Activated naive CD4-positive, alpha-beta T cell (primary cell): Measurements from ENCODE around the gene RAC2.
"Not testable (repeated sequence)": the region's sequence is repeated elsewhere in the genome, so short reads cannot be mapped to it uniquely, and the experiment has no call there.

Experiments used
- DNase-seq, 4 experiments: peaks; one replicate each; lab custom pipeline; 2025; lab: John Stamatoyannopoulos, UW

RAC2 gene

DNA sequence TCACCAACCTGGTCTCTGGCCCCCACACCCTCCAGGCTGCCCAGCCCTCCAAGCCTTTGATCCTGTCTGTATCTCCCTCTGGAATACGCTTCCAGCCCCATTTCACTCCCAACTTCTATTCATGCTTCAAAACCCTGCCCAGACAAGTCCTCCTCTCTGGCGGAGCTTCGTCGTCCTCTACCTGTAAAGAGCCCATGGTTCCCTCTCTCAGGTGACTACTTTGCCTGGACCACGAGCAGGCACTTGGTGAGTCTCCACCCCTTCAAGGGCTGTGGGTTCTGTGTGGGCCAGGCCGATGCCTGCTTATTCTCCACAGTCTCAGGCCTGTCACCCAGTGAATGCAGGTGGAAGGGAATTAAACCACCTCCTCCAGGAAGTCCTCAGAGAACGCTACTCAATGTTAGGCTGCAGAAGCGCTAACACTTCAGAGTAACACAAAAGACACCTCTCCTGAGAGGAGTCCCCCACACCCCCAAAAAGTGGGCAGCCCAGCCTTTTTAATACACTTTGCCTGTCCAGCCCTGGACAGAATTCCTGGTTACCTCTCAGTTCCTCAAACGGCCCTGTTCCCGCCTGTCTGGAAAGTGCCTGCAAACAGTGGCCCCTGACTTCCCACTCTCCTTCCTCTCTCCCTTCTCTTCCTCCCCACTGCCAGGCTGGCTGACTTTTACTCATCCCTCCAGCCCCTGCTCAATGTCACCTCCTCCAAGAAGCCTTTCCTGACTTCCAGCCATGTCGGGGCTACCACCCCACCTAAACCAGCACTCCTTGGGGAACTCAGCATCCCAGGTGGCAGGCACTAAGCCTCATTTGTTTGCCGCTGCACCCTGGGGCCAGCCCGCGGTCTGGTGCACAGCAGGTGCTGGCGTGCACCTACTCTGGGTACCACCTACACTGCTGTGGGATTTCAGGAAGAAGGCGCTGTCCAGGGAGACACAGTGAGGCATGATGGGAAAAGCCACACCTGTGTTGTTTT, 9.0 kb downstream of the RAC2 start:
- no peak for DNase-seq

DNA sequence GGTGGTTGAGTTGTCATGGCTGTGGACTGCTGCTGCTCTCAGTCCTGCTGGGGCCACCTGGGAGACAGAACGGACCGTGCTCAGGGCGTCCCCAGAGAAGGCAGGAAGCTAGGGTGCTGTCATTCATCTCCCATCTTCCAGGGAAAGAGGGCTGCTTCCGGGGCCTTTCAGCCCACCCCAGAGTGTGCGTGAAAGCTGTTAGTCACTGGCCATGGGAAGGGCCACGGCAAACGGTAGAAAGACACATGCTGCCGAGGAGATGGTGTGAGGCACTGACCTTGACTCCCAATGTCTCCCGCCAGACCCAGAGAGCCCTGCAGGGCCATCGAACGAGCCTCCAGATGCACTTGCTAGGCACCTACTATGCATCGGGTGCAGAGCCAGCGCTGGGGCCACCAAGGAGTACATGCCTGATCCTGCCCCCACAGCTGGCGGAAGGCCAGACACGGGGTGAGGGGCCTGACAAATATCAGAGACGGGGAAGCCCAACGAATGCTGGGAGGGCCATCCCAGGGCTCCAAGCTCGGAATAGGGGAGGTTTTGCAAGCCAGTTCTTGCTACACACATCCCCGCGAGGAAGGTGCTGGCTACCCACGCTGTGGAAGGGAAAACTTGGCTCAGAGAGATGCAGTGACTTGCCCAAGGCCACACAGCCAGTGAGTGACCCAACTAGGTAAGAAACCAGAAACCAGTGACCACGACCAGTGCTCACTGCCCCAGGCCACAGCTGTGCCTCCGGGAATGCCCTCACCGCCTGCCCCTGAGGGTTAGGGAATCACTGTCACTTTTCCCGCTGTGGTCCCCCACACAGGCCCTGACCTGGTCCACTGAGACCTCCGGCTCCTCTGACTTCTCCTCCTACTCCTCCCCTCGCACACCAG, 10.1 kb downstream of the RAC2 start:
- no peak for DNase-seq

DNA sequence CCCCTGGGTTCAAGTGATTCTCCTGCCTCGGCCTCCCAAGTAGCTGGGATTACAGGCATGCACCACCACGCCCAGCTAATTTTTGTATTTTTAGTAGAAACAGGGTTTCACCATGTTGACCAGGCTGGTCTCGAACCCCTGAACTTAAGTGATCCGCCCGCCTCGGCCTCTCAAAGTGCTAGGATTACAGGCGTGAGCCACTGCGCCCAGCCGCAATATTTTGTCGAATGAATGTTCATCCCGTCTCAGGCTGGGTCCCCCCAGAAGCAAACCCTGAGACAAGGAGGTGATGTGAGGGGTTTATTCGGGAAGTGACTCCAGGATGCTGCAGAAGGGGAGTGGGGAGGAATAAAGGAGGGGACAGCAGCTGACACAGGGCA, 10.7 kb downstream of the RAC2 start:
- DNase-seq: not testable (repeated sequence)

DNA sequence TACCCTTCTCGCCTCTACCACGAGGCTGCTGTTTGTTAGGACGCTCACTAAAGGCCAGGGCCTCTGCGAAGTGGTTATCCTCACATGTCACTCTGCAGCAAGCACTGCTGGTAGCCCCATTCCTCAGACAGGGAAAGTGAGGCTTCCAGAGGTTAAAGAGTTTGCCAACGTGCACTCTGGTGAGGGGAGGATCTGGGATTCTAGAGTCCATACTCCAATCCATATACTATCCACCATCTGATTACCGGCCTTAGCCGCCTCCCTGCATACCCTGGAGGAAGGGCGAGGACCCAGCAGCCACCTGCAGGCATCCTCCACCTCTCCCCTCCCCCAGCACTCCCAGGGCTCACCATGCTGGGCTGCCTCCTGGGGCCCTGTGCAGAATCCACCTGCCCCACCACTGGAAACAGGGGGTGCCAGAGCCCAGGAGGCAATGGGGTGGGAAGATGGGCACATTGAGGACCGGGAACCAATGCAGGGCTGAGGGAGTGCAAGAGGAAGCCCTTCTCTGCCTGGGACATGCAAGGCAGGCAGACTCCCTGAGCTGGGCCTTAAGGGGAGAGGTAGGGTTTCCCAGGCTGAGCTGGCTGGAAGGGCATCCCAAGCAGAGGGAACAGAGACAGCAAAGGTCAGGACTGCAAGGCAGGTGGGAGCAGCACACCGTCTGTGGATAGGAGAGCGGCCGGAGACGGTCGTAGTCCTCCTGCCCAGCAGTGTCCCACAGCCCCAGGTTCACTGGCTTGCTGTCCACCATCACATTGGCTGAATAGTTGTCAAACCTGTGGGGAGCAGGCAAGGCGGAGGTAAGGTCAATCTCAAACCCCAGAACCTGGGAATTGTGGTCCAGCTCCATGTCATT, 11.7 kb downstream of the RAC2 start:
- DNase-seq: no peak

DNA sequence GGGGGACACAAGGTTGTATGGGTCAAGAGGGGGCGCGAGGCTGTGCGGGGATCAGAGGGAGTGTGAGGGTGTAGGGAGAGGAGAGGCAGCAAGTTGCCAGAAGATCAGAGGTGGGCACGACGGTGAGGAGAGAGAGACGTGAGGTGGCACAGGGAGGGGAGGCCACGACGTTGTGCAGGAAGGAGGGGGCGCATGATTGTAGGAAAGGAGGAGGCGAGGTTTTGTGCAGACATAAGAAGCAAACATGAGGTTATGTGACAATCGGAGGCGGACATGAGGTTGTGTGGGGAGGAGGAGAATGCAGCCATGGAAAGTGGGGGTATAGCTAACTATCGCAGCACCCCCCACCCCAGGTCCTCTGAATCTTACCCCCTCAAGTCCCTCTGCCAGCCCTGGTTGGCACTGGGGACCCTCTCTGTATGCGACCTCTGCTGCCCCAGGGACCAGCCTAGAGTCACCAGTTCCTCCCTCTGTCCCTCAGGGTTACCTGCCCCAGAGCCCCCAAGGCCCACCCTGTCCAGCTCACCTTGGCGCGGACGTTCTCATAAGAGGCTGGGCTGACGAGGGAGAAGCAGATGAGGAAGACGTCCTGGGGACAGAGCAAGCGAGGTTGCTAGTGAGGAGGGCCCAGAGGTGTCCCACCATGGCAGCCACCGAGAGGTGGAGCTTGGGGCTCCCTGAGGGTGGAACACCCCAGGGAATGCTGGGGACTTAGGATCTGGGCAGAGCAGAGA, 12.5 kb downstream of the RAC2 start:
- peak in 1 of 4 experiments; percentile 39 for DNase-seq

DNA sequence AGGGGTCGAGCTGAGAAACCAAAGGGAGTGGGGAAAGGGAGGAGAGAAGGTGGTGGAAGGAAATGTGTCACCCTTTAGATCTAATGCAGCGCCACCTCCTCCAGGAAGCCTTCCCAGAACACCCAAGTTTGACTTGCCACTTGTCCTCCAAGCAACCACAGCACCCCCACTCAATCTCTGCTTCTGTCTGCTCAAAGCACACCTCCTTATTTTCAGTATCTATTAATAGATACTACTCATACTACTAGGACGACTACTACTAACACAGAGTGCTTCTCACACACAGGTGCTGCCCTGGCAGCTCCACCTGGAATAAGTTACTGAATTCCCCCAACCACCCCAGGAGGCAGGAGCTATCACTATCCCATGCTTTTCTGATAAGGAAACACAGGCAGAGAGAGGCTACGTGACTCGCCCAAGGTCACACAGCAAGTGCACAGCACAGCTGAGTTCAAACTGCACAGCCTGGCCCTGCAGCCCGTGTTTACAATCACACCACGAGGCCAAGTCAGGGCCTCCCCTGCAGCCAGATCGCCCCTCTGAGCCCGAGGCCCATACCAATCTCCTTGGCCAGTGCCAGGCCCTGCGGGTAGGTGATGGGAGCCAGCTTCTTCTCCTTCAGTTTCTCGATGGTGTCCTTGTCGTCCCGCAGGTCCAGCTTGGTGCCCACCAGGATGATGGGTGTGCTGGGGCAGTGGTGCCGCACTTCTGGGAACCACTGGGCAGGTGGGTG, 13.2 kb downstream of the RAC2 start:
- peak in 1 of 4 experiments; percentile 39 for DNase-seq

DNA sequence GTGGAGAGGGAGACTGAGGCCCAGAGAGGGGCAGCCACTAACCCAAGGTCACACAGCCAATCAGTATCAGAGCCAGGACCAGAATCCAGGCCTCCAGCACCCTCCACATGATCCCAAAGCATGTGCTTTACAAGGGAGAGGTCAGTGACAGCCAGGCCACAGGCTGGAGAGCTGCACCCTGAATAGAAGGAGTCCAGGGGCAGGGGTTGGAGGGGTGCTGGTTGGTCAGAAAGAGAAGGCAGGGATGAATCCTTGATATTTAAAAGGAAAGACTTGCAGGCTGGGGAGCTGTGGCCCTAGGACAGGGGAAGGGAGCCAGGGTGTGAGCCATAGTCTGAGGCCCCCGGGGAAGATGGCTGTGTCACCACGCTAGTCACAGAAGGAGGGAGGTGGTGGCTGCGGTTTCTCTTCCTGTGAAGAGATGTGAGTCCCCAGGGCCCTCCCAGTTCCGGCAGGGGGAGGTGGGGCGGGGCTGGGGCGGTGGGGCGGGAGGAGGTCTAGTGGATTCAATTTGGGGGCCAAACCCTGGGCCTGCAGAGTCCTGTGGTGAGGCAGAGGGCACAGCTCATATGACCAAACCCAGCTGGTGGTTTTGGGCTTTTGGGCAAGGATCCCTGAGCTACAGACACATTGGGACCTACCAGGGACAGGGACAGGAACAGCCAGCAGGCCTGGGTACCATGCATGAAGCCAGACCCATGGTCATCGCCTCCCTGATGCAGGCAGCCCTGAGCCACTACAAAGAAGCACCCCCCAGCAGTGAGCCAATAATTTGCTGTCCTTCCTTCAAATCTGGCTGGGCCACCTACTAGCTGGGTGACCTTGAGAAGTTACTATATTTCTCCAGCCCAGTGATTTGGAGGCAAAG, 14.0 kb downstream of the RAC2 start:
- DNase-seq: peak; percentile 66 to 87 (median 76)

DNA sequence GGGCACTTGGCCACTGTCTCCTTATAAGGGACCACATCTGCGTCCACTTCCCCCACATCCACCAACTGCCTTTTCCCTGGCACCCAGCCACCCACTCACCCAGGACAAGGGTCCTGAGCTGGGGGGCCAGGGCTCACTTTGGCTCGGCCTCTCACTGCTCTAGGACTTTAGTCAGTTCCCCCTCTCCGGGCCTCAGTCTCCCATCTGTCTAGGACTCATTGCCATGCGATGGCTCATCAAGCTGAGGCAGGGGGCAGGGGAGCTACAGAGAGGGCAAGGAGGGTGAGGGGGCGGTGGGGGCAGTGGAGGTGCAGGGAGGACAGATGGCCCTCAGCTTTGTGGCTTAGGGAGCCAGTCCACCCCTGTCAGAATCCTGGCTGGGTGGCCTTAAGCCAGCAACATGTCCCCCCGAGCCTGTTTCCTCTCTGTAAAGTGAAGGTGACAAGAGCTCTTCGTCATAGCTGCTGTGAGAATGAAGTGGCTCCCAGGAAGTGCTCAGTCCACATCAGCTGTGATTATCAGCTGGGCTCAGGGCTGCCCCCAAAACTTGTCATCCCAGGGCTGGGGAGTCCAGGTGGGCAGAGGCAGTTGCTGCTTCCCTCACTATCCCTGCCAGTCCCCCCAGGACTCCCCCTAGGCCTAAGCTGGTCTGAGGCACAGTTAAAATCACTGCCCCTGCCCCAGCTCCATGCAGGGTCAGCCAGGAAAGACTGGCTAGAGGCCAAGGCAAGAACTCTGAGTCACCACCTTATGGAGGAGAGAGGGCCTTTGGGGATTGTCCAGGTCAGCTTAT, 14.9 kb downstream of the RAC2 start:
- DNase-seq: no peak

DNA sequence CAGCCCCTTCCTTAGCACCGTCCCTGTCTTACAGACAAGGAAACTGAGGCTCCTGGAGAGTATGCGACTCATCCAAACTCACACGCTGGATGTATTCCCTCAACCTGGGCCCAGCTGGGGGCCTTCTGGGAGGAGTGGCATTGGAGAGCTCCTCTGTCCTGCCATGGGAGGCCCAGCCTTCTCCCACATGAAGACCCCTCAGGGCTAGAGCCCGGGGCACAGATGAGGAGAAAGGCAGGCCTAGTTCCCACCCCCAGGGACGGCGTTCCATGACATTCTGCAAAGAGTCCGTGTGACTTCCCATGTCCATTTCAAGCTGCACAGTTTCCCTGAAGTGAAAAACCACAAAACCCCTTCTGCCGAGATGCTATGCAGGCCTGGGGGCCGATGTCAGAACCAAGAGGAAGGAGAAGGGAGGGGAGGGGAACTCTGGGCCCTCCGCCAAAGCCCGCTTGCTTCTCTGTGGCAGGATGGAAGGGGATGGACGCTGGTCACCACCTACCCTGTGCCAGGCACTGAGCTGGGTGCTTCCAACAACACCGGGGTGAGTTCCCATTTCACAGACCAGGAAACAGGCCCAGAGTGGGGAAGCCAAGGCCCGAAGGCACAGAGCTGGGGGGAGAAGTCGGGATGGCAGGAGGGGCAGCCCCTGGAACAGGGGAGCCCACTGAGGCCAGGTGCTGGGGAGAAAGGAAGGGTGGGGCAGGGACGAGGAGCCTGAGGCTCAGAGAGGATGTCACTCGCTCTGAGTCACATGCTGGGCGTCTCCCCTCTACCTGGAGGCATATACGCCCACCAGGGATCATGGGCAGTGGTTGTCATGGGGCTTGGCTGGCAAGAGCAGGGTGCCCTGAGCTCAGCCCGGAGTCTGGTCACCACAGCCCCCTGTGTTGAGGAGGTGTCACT, 15.7 kb downstream of the RAC2 start:
- DNase-seq: peak in 1 of 4 experiments; percentile 49

DNA sequence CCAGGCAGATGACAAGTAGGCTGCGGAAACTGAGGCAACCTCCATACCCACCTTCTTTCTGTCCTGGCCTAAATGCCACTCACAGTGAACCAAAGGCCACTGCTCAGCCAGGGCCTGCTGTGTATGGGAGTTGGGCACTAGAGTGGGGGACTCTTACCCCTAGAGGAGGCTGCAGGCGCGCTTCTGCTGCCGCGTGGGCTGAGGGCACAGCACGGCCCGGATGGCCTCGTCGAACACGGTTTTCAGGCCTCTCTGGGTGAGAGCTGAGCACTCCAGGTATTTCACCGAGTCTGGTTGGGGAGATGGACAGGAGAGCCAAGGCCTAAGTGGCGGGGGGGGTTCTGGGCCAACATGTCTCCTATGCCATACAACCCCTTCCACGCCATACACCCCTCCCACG, 17.6 kb downstream of the RAC2 start:
- no peak for DNase-seq

DNA sequence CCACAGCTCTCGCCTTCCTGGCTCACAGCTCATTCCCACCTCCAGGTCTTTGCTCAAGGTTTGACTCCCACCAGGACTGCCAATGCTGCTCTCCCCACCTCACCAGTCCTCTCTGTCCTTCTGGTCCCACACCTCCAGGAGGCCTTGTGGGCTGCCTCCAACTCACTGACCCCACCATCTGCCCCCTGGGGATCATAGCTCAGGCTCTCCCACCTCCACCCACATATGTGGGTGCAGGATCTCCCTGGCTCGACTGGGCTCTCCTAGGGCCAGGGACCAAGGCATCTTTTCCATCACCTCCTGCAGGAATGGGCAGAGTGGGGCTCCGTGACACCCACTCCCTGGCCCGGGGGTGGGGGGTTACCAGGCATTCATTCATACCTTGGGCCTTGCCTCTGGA, 18.0 kb downstream of the RAC2 start:
- no peak for DNase-seq

DNA sequence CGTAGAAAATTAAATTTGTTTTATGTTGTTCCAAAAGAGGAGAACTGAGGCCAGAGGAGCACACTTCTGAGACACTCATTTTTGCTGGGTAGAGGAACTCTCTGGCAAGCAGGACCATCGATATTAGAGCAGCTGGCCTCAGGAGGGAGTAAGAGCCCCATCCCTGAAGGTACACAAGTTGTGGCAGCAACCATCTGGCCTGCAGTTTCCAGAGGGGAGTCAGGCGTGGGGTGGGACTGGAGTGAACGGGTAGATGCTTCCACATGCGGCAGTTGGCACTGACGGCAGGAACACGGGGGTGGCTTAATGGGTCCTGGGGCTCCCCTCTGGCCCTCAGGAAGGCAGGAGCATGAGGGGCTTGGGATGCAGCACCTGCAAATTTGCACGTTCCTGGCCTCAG, 18.6 kb downstream of the RAC2 start:
- DNase-seq: no peak

DNA sequence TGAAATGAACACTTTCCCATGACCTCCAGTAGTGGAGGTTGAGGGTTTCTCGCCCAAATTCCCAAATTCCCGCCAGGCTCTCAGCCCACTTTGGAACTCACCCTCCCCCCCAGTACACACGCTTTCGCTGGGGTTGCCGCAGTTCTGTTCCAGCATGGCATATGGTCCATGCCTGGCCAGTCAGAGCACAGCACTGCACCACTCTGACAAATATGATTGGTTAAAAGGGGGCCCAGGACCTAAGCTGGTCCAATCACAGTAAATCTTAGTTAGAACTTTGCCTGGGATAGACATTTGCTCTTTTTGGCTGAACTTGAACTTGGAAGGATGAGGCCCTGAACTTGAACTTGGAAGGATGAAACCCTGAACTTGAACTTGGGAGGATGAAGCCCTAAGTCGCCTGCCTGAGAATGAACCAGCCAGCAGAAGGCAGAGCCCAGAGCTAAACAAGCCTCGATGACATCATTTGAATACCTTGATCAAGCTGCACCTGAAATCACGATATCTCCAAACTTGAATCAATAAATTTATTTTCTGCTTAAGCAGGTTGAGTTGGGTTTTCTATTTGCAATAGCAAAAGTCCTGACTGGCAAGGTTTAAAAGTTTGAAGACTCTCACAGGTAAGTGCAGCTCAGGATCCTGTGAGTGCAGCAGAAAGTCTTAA, 19.2 kb downstream of the RAC2 start:
- DNase-seq: no peak

DNA sequence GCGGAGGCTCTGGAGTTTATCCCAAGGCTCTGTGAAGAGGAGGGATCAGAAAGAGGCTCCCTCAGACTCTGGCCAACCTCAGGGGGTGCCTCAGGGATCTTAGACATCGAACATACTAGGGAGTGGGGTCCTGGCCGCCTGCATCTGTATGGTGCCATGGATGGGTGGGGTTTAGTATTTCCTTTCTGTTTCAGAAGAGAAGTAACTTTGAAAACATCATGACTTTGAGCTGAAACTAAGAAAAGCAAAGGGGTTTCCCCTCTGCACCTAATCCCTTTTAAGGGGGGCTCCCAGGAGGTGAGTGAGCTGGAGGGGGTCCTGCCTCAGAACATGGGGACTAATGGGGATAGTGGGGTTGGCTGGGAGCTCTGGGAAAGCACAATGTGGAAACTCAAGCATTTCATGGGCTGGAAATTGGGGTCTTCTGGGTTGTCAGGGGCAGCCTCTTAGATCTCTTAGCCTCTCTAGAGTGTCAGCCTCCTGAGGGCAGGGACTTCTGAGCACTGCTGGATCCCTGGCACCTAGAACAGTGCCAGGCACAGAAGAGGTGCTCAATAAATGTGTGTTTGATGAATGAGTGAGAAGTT, 20.0 kb downstream of the RAC2 start:
- peak in 1 of 4 experiments; percentile 15 for DNase-seq

DNA sequence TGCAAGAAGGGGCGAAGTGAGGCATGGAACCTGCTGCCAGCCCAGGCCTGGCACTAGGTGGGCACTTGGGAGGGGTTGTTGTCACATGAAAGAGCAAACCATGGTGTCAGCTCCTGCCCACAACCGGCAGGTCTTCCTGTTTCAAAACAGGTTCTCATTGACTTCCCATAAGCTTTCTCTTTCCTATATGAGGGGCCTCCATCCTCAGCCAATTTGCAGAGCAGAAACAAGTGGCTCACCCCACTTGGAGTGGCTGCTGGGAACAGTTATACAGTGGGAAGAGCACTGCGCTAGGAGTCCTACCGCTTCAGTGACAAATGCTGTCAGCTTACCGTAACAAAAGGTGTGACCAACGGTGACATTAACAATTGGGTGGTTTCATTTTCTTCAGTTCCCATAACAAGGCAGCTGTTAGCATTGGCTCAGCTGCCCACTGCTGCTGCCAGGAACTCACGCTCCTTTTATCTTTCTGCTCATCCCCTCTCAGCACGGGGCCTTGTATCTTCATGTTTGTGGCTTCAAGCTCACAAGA, 21.6 kb downstream of the RAC2 start:
- peak in 1 of 4 experiments; percentile 41 for DNase-seq
